NB4 (cell line): ENCODE measurements around the gene SLC11A1.
A peak's percentile ranks its signal among the peaks of the same experiment; 100 is the strongest.

Experiments
- DNase-seq: peaks from one replicate; pipeline ENCODE4 v3.0.0; 2010; ENCODE audit warnings: low read depth
- H3K4me3 ChIP-seq: one replicate; pipeline ENCODE4 v1.5.1; 2011; ENCODE audit warnings: mild to moderate bottlenecking, low read depth, low read length, moderate library complexity
- CTCF ChIP-seq: IDR thresholded peaks from one replicate; pipeline ENCODE4 v1.5.1; 2012; ENCODE audit warnings: low read depth, low read length
- MYC ChIP-seq: IDR thresholded peaks from 2 replicates; pipeline ENCODE4 v1.6.1; 2011; ENCODE audit warnings: low read depth, low read length
- POLR2A ChIP-seq: IDR thresholded peaks from 2 replicates; pipeline ENCODE4 v1.6.1; 2011; ENCODE audit warnings: mild to moderate bottlenecking; ENCODE audit not compliant: insufficient read length; ENCODE audit errors: extremely low read depth
- TF ChIP-seq, protein P1 (sequence below): IDR thresholded peaks from 2 replicates; pipeline ENCODE4 v1.6.1; 2011; ENCODE audit warnings: low read depth, low read length

Gene SLC11A1

DNA sequence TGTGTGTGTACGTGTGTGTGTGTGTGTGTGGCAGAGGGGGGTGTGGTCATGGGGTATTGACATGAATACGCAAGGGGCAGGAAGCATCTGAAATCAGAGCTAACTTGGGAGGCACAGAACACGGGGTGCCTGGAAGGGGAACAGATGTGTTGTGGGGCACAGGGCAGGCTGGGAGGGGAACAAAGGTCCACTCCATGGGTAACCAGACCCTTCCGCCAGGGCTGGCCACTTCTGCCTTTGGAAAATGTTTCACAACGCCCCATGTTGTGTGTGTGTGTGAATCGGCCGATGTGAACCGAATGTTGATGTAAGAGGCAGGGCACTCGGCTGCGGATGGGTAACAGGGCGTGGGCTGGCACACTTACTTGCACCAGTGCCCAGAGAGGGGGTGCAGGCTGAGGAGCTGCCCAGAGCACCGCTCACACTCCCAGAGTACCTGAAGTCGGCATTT is at the start of gene SLC11A1:
Gene SLC11A1, plus strand, starts transcription at position 358 of the 451 bp plus-strand sequence. CDS start 96 bp downstream, outside the sequence.
- no peak within 1 kb of the TSS for H3K4me3 ChIP-seq
- TF ChIP-seq CTCF (no peak), MYC (no peak), POLR2A (no peak)
- TF ChIP-seq, protein P1, sequence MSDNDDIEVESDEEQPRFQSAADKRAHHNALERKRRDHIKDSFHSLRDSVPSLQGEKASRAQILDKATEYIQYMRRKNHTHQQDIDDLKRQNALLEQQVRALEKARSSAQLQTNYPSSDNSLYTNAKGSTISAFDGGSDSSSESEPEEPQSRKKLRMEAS: no peak
- no peak for DNase-seq

DNA sequence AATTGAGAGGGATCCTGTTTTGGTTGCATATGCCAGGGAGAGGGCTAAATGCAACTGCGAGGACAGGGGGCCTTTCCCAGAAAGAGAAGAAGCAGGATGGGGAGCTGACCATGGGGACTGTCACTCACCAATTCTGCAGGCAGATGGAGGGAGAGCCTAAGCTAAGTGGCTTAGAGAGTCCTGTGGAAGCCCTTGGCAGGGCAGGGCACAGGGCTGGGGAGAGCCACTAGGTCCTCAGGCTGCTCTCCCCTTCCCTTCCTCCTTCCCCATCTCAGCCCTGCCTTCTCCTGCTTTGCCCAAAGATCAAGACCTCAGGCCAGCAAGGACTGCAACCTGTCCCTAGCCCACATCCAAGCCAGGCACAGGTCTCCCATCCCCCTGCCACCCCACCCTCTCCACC is 49.8 kb upstream of the SLC11A1 start:
- peak overlapping the region; percentile 77 for H3K4me3 ChIP-seq
- DNase-seq: peak; percentile 66
- TF ChIP-seq, protein P1: 0 out of 2 replicates have a peak, but pooled peaks have one; percentile 30
- no peak for TF ChIP-seq CTCF
- TF ChIP-seq MYC: peak; percentile 36; the same call in 1 of the 2 replicates
- TF ChIP-seq POLR2A: no peak

DNA sequence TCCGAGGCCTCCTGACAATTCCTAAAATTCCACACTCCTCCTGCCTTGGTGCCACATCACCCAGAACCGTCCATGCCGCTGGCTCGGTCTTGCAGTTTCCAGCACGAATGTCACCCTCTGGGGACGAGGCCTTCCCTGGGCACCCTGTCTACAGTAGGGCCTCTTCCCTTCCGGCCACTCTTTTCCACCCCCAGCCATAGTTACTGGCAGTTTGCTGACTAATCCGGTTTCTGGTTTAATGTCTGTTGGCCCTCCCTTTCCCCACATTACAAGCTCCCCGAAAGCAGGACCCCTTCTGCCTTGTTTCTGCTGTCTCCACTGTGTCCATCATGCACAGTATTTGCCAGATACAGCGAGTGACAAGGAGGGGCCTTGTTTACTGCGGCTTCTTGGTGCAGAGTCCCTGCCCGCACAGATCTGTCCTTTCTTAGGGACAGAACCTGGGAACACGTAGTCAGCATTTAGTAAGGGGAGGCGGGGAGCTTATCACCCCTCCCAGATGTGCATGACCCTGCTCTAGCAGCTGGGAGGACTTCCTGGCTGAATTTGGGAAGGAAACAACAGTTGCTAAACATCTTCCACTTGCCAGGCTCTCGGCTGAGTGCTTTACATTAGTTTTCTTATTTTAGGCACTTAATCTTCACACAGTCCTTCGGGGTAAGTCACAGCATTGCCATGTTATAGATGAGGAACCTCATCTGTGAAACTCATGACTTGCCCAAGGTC is 49.0 kb upstream of the SLC11A1 start:
- peak; percentile 98 for DNase-seq
- peak overlapping the region; percentile 77 for H3K4me3 ChIP-seq
- TF ChIP-seq POLR2A: peak; percentile 56
- no peak for TF ChIP-seq CTCF
- TF ChIP-seq MYC: peak; percentile 71

GRCh38 chr2:218334531-218334930 is 47.5 kb upstream of the SLC11A1 start:
- peak overlapping the region; percentile 29 for H3K4me3 ChIP-seq
- DNase-seq: no peak
- TF ChIP-seq, protein P1: no peak
- no peak for TF ChIP-seq POLR2A
- no peak for TF ChIP-seq MYC
- TF ChIP-seq CTCF: no peak

DNA sequence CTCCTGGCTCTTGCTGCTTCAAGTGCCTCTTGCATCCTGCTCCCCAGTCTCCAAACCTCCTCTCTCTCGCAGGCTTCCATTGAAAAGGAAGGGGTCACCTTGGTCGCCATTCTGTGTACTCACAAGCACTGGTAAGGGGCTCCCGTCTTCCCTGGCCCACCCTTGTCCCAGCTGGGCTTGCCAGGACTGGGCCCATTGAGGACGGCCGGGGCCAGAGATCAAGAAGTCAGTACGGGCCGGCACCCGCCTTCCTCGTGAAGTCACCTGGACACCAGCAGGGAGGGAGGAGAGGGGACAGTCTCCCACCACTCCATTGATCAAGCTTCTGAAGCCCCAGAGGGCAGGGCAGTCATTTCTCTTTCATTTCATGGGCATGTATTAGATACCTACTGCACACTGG is 41.4 kb upstream of the SLC11A1 start:
- no peak for TF ChIP-seq CTCF
- TF ChIP-seq POLR2A: no peak
- TF ChIP-seq, protein P1: no peak
- TF ChIP-seq MYC: no peak
- no peak for DNase-seq

More for the DNA sequence above, 41.4 kb upstream of the SLC11A1 start:
- H3K4me3 ChIP-seq: no peak overlapping the region
